ENCODE measurements around the gene CCDC93. TPM values are rescaled to one million over a fixed set of nuclear protein-coding genes. Genes with fewer than 3 reads are reported as not detected.
A peak's percentile ranks its signal among the peaks of the same experiment; 100 is the strongest.

Gene CCDC93
- total RNA-seq, 1 experiment from 2014 or later = 31.5 TPM

DNA sequence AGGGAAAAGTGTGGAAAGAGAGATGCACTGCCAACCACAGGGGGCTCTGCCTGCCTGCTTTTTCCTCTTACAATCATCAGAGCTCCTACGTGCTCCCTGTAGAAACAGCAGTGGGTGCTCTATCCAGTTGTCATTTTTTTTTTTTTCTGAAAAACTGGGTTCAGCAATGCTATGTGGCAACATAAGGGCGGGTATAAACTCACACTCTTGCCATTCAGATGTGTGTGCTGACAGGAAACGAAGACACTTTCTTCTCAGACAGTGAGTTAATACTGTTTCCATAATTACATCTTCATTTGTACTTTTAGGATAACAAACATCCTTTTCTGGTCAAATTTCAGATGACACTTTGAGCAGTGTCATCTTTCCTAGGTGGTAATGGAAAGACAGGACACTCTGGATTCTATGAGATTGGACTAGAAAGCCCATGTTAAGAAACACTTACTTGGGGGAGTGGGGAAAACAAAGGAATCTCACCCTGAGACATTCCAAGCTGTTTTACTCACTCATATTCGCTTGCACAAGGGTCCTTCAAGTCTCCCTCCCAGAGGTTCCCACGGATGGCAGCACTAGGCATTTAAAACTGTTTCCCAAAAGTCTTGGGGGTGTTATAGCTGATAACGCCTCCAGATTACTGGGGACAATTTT, 41.3 kb downstream of the CCDC93 start:
- in situ Hi-C loops (cut with HindIII; ENCODE audit: low pct_unique_long_range_greater_than_20kb, low sequenced_read_pairs) = no loop called here
- DNase-seq (ENCODE audit: low read depth, low spot score) = no peak
- Histone ChIP-seq H3K4me3 (ENCODE audit: low read depth in 2 of 2, low read length in 2 of 2) (no peak overlapping the region), H3K27ac (ENCODE audit: low read length) (no peak overlapping the region), H3K36me3 (ENCODE audit: control insufficient read depth, insufficient read depth, low read length) (peaks cover 5% of the 10 kb centered on the region; the same call in 1 of the 2 replicates), H3K4me1 (ENCODE audit: control insufficient read depth, insufficient read depth, low read length) (no peaks in the 10 kb centered on the region), H3K9me3 (ENCODE audit: control insufficient read depth, insufficient read depth, low read depth, low read length) (no peaks in the 10 kb centered on the region), H3K27me3 (ENCODE audit: control insufficient read depth, insufficient read depth, low read length) (no peaks in the 10 kb centered on the region)
- no peak for ATAC-seq
- intact Hi-C loops (cut with micrococcal nuclease; ENCODE audit: unreplicated experiment) = no loop called here
- no TSS peak for BruUV-seq (replicated peaks)
- TF ChIP-seq TCF7L2 (IDR thresholded peaks at IDR 0.05; ENCODE audit: low read depth, low read length) = no peak
- TF ChIP-seq, protein P1, sequence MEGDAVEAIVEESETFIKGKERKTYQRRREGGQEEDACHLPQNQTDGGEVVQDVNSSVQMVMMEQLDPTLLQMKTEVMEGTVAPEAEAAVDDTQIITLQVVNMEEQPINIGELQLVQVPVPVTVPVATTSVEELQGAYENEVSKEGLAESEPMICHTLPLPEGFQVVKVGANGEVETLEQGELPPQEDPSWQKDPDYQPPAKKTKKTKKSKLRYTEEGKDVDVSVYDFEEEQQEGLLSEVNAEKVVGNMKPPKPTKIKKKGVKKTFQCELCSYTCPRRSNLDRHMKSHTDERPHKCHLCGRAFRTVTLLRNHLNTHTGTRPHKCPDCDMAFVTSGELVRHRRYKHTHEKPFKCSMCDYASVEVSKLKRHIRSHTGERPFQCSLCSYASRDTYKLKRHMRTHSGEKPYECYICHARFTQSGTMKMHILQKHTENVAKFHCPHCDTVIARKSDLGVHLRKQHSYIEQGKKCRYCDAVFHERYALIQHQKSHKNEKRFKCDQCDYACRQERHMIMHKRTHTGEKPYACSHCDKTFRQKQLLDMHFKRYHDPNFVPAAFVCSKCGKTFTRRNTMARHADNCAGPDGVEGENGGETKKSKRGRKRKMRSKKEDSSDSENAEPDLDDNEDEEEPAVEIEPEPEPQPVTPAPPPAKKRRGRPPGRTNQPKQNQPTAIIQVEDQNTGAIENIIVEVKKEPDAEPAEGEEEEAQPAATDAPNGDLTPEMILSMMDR (IDR thresholded peaks at IDR 0.05) = no peak
- no peak for TF ChIP-seq POLR2AphosphoS5 (IDR thresholded peaks at IDR 0.05; ENCODE audit: low read depth, low read length)
- TF ChIP-seq SIN3A (IDR thresholded peaks at IDR 0.05; ENCODE audit: borderline replicate concordance, insufficient read depth, low read depth, low read length) = no peak
- TF ChIP-seq REST (IDR thresholded peaks at IDR 0.05; ENCODE audit: insufficient read depth in 1 of 2, low read depth in 2 of 2, low read length in 1 of 2) = no peak
- POLR2A ChIA-PET = no interaction called here
- CTCF ChIA-PET = no interaction called here

- BruUV-seq (replicated peaks) = no TSS peak
- no peak for ATAC-seq
- intact Hi-C loops (cut with micrococcal nuclease; ENCODE audit: unreplicated experiment) (no loop called here), in situ Hi-C loops (cut with HindIII; ENCODE audit: low pct_unique_long_range_greater_than_20kb, low sequenced_read_pairs) (no loop called here)
- ChIA-PET POLR2A (no interaction called here), CTCF (interaction anchor here (1.0 kb wide), 1 partner anchor 34 kb away, joined by 3 read pairs; no protein-coding TSS in a partner anchor)
- H3K27ac ChIP-seq (ENCODE audit: low read length) = no peak overlapping the region
- no peak overlapping the region for H3K4me3 ChIP-seq (ENCODE audit: low read depth in 2 of 2, low read length in 2 of 2)
- H3K4me1 ChIP-seq (ENCODE audit: control insufficient read depth, insufficient read depth, low read length) = no peaks in the 10 kb centered on the region
- TF ChIP-seq POLR2AphosphoS5 (IDR thresholded peaks at IDR 0.05; ENCODE audit: low read depth, low read length) (no peak), SIN3A (IDR thresholded peaks at IDR 0.05; ENCODE audit: borderline replicate concordance, insufficient read depth, low read depth, low read length) (no peak), REST (IDR thresholded peaks at IDR 0.05; ENCODE audit: insufficient read depth in 1 of 2, low read depth in 2 of 2, low read length in 1 of 2) (no peak), TCF7L2 (IDR thresholded peaks at IDR 0.05; ENCODE audit: low read depth, low read length) (no peak)
- TF ChIP-seq, protein P1 (IDR thresholded peaks at IDR 0.05) = peak; percentile 12; the same call in 1 of the 2 replicates
- no peaks in the 10 kb centered on the region for H3K27me3 ChIP-seq (ENCODE audit: control insufficient read depth, insufficient read depth, low read length)
- DNase-seq (ENCODE audit: low read depth, low spot score) = no peak
- peaks cover 5% of the 10 kb centered on the region; the same call in 1 of the 2 replicates for H3K36me3 ChIP-seq (ENCODE audit: control insufficient read depth, insufficient read depth, low read length)
- no peaks in the 10 kb centered on the region for H3K9me3 ChIP-seq (ENCODE audit: control insufficient read depth, insufficient read depth, low read depth, low read length)
These were observed 45.1 kb downstream of the CCDC93 start for GRCh38 chr2:117968722-117969121.
